ENCODE data around the gene NTMT1. TPM values are rescaled to one million over a fixed set of nuclear protein-coding genes. Genes with fewer than 3 reads are reported as not detected.

NTMT1 gene
- total and polyA plus RNA-seq, 9 of the 15 experiments (the other 6 are each of a cell fraction or from before 2014, with no cell fraction given): 42.1 to 116 (median 74.7) TPM

GRCh38 chr9:129637673-129638439, 11.9 kb downstream of the NTMT1 start (continued):
- TF ChIP-seq CHD7 (IDR thresholded peaks at IDR 0.05; ENCODE audit: low read depth, low read length) (no peak), HEY1 (CRISPR knock-in tag; IDR thresholded peaks at IDR 0.05; ENCODE audit: borderline replicate concordance) (no peak), THRB (CRISPR knock-in tag; conservative IDR thresholded peaks at IDR 0.05) (no peak), RBFOX2 (IDR thresholded peaks at IDR 0.05; ENCODE audit: low read depth, low read length) (0 out of 2 replicates have a peak, but pooled peaks have one; percentile 23), POLR2A (conservative IDR thresholded peaks at IDR 0.05) (0 out of 2 replicates have a peak, but pooled peaks have one; percentile 1)

Measured in K562 (cell line).